SU-DHL-6 (cell line): ENCODE data around the gene NEURL1B.

Source experiments
- H2AFZ ChIP-seq: fragments of 200-600 bp; sonication (generic); 2 replicates; pipeline ENCODE4 v1.6.1; 2014; ENCODE audit warnings: low read depth, mild to moderate bottlenecking, moderate library complexity, mixed read lengths, antibody characterized with exemption, low read length; ENCODE audit not compliant: severe bottlenecking
- H3F3A ChIP-seq: fragments of 200-600 bp; shearing (Covaris generic); 2 replicates; pipeline ENCODE4 v1.6.0; 2016; ENCODE audit warnings: antibody characterized with exemption, mild to moderate bottlenecking; ENCODE audit not compliant: insufficient read depth
- H3K27ac ChIP-seq: fragments of 200-600 bp; sonication (generic); 2 replicates; pipeline ENCODE4 v1.5.1; 2016; ENCODE audit warnings: low read depth, mild to moderate bottlenecking, low read length, moderate library complexity, mixed read lengths
- H3K27me3 ChIP-seq: fragments of 200-600 bp; sonication (generic), shearing (Covaris generic); 2 replicates; pipeline ENCODE4 v1.6.0; 2014; ENCODE audit warnings: mild to moderate bottlenecking, low read length
- H3K36me3 ChIP-seq: fragments of 200-600 bp; sonication (generic); 2 replicates; pipeline ENCODE4 v1.6.1; 2014; ENCODE audit warnings: mild to moderate bottlenecking, low read length, mixed read lengths
- H3K4me2 ChIP-seq: fragments of 300-600, 200-600 bp; shearing (Covaris generic), sonication (generic); 2 replicates; pipeline ENCODE4 v1.6.0; 2014; ENCODE audit warnings: low read length, low read depth, mild to moderate bottlenecking; ENCODE audit not compliant: poor library complexity, severe bottlenecking
- H3K4me3 ChIP-seq: fragments of 200-600 bp; sonication (generic); 2 replicates; pipeline ENCODE4 v1.5.1; 2014; ENCODE audit warnings: antibody characterized with exemption, low read length, mild to moderate bottlenecking, mixed read lengths; ENCODE audit not compliant: insufficient read depth, poor library complexity, severe bottlenecking
- H3K79me2 ChIP-seq: fragments of 200-600 bp; sonication (generic); 2 replicates; pipeline ENCODE4 v1.6.1; 2014; ENCODE audit warnings: mild to moderate bottlenecking, low read length, moderate library complexity; ENCODE audit not compliant: insufficient read depth
- H3K9ac ChIP-seq: fragments of 200-600 bp; sonication (generic); 2 replicates; pipeline ENCODE4 v1.7.0; 2014; ENCODE audit warnings: mild to moderate bottlenecking, low read length
- H3K9me2 ChIP-seq: fragments of 200-600 bp; sonication (generic); replicated peaks from 2 replicates; pipeline ENCODE4 v1.6.1; 2014; ENCODE audit warnings: low read length; ENCODE audit not compliant: insufficient read depth
- H3K9me3 ChIP-seq: fragments of 200-600 bp; sonication (generic); 2 replicates; pipeline ENCODE4 v1.6.1; 2014; ENCODE audit warnings: low read length, mixed read lengths; ENCODE audit not compliant: insufficient read depth
- H4K20me1 ChIP-seq: fragments of 200-600 bp; sonication (generic); 2 replicates; pipeline ENCODE4 v1.6.1; 2014; ENCODE audit warnings: low read depth, mild to moderate bottlenecking, antibody characterized with exemption, low read length, moderate library complexity, mixed read lengths
- CTCF ChIP-seq: fragments of 200-600 bp; sonication (generic); IDR thresholded peaks from one replicate; pipeline ENCODE4 v1.5.1; 2017; ENCODE audit warnings: antibody characterized with exemption, mild to moderate bottlenecking, low read length, moderate library complexity; ENCODE audit not compliant: insufficient read depth, poor library complexity, severe bottlenecking
- EZH2phosphoT487 ChIP-seq: fragments of 200-600 bp; sonication (generic), shearing (Covaris generic); conservative IDR thresholded peaks from 2 replicates; pipeline ENCODE4 v1.6.1; 2018; ENCODE audit warnings: mild to moderate bottlenecking, antibody characterized with exemption, low read length, moderate library complexity, mixed read lengths

The NEURL1B gene

GRCh38 chr5:172597755-172598155, 43.3 kb upstream of the NEURL1B start:
- H3K27ac ChIP-seq, result no peak overlapping the region
- H3K4me3 ChIP-seq, result no peak overlapping the region
- H2AFZ ChIP-seq, result no peak overlapping the region
- no peaks in the 10 kb centered on the region for H3K9me2 ChIP-seq
- H3K9me3 ChIP-seq, result no peaks in the 10 kb centered on the region
- H3K4me2 ChIP-seq, result no peak overlapping the region
- H3K9ac ChIP-seq, result no peak overlapping the region
- no peaks in the 10 kb centered on the region for H4K20me1 ChIP-seq
- H3K36me3 ChIP-seq, result no peaks in the 10 kb centered on the region
- TF ChIP-seq EZH2phosphoT487 (no peak), CTCF (no peak)
- no peaks in the 10 kb centered on the region for H3F3A ChIP-seq
- H3K79me2 ChIP-seq, result no peaks in the 10 kb centered on the region
- no peaks in the 10 kb centered on the region for H3K27me3 ChIP-seq

- H3K4me2 ChIP-seq, result no peak overlapping the region
- H3K79me2 ChIP-seq, result no peaks in the 10 kb centered on the region
- no peak overlapping the region for H3K9ac ChIP-seq
- no peak overlapping the region for H3K4me3 ChIP-seq
- H3K9me3 ChIP-seq, result no peaks in the 10 kb centered on the region
- H4K20me1 ChIP-seq, result no peaks in the 10 kb centered on the region
- TF ChIP-seq EZH2phosphoT487, result no peak
- no peak for TF ChIP-seq CTCF
- no peaks in the 10 kb centered on the region for H3F3A ChIP-seq
- H2AFZ ChIP-seq, result no peak overlapping the region
- H3K36me3 ChIP-seq, result no peaks in the 10 kb centered on the region
- no peak overlapping the region for H3K27ac ChIP-seq
- H3K9me2 ChIP-seq, result no peaks in the 10 kb centered on the region
- H3K27me3 ChIP-seq, result no peaks in the 10 kb centered on the region
Measured at GRCh38 chr5:172598251-172599203, 42.5 kb upstream of the NEURL1B start.

GRCh38 chr5:172599204-172599567, 41.9 kb upstream of the NEURL1B start:
- no peaks in the 10 kb centered on the region for H3F3A ChIP-seq
- H3K36me3 ChIP-seq, result no peaks in the 10 kb centered on the region
- H3K27ac ChIP-seq, result no peak overlapping the region
- no peaks in the 10 kb centered on the region for H3K27me3 ChIP-seq
- no peaks in the 10 kb centered on the region for H3K9me3 ChIP-seq
- no peaks in the 10 kb centered on the region for H3K9me2 ChIP-seq
- no peak overlapping the region for H3K4me3 ChIP-seq
- H3K4me2 ChIP-seq, result no peak overlapping the region
- no peak overlapping the region for H2AFZ ChIP-seq
- no peak overlapping the region for H3K9ac ChIP-seq
- no peaks in the 10 kb centered on the region for H4K20me1 ChIP-seq
- TF ChIP-seq EZH2phosphoT487 (no peak), CTCF (no peak)
- H3K79me2 ChIP-seq, result no peaks in the 10 kb centered on the region
